Kidney epithelial cell (primary cell): ENCODE data around the gene TMPRSS15. TPM values are rescaled to one million over a fixed set of nuclear protein-coding genes. Genes with fewer than 3 reads are reported as not detected.

ENCODE experiments used
- DNase-seq: peaks from one replicate; pipeline ENCODE4 v3.0.0-alpha.2; 2010; ENCODE audit warnings: low read depth
- H3K27me3 ChIP-seq: 2 replicates; pipeline ENCODE4 v1.6.0; 2011; ENCODE audit warnings: low read length; ENCODE audit not compliant: control insufficient read depth, insufficient read depth
- H3K36me3 ChIP-seq: 2 replicates; pipeline ENCODE4 v1.5.1; 2011; ENCODE audit warnings: low read length; ENCODE audit not compliant: control insufficient read depth, insufficient read depth
- H3K4me3 ChIP-seq: 2 replicates; pipeline ENCODE4 v1.5.1; 2011; ENCODE audit warnings: low read depth, mild to moderate bottlenecking, control low read depth, low read length
- total RNA-seq: library from RNA; depleted of rRNA; stranded (reverse); fragments of >200 nt; gene quantifications from 2 replicates; pipeline ENCODE4 v1.2.3, GENCODE V29; 2015
- TF ChIP-seq, protein P1 (sequence below): IDR thresholded peaks from 2 replicates; pipeline ENCODE4 v1.5.1; 2011; ENCODE audit warnings: mild to moderate bottlenecking, moderate library complexity, low read length, control low read depth, inconsistent platforms; ENCODE audit not compliant: insufficient read depth, poor library complexity, severe bottlenecking

TMPRSS15 gene
- total RNA-seq = not detected in 2 replicates

- TF ChIP-seq, protein P1, sequence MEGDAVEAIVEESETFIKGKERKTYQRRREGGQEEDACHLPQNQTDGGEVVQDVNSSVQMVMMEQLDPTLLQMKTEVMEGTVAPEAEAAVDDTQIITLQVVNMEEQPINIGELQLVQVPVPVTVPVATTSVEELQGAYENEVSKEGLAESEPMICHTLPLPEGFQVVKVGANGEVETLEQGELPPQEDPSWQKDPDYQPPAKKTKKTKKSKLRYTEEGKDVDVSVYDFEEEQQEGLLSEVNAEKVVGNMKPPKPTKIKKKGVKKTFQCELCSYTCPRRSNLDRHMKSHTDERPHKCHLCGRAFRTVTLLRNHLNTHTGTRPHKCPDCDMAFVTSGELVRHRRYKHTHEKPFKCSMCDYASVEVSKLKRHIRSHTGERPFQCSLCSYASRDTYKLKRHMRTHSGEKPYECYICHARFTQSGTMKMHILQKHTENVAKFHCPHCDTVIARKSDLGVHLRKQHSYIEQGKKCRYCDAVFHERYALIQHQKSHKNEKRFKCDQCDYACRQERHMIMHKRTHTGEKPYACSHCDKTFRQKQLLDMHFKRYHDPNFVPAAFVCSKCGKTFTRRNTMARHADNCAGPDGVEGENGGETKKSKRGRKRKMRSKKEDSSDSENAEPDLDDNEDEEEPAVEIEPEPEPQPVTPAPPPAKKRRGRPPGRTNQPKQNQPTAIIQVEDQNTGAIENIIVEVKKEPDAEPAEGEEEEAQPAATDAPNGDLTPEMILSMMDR = no peak
- H3K27me3 ChIP-seq = no peaks in the 10 kb centered on the region
- DNase-seq = no peak
- no peaks in the 10 kb centered on the region for H3K36me3 ChIP-seq
- H3K4me3 ChIP-seq = no peak within 1 kb of the TSS
These were observed at the start of gene TMPRSS15 for GRCh38 chr21:18403735-18404450. Gene TMPRSS15 (minus strand): TSS chr21:18403785. CDS start chr21:18403622, 163 bp downstream.

DNA sequence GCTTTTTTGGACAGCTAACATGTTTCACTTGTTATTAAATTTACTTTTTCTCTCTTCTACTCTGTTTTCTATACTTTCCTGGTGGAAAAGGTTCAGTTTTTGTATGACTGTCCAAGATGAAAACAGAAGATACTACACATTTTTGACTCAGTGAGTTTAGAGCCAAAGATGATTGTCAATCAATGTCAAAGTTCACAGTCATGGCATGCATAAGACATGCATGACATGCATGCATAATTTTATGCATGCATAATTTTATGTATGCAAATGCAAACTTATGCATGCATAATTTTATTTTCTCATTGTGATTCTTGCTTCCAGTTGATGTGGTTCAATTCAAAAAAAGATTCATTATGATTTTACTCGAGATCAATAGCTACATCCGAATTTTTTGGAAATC, 48.1 kb upstream of the TMPRSS15 start:
- no peak for DNase-seq
- TF ChIP-seq, protein P1 = no peak
- Histone ChIP-seq H3K36me3 (no peaks in the 10 kb centered on the region), H3K4me3 (no peak overlapping the region), H3K27me3 (no peaks in the 10 kb centered on the region)

GRCh38 chr21:18449605-18450550, 46.3 kb upstream of the TMPRSS15 start:
- H3K4me3 ChIP-seq = no peak overlapping the region
- TF ChIP-seq, protein P1 = no peak
- no peaks in the 10 kb centered on the region for H3K36me3 ChIP-seq
- no peaks in the 10 kb centered on the region for H3K27me3 ChIP-seq
- DNase-seq = peak; percentile 4

- H3K4me3 ChIP-seq = no peak overlapping the region
- no peak for DNase-seq
- no peaks in the 10 kb centered on the region for H3K36me3 ChIP-seq
- TF ChIP-seq, protein P1 = no peak
- H3K27me3 ChIP-seq = no peaks in the 10 kb centered on the region
These were observed 40.1 kb upstream of the TMPRSS15 start for GRCh38 chr21:18443701-18444100.

- TF ChIP-seq, protein P1 = no peak
- no peak for DNase-seq
- H3K4me3 ChIP-seq = no peak overlapping the region
- H3K36me3 ChIP-seq = no peaks in the 10 kb centered on the region
- H3K27me3 ChIP-seq = no peaks in the 10 kb centered on the region
These were observed 39.5 kb upstream of the TMPRSS15 start for GRCh38 chr21:18443085-18443484.
